ENCODE results near the gene ZDHHC14.

DNA sequence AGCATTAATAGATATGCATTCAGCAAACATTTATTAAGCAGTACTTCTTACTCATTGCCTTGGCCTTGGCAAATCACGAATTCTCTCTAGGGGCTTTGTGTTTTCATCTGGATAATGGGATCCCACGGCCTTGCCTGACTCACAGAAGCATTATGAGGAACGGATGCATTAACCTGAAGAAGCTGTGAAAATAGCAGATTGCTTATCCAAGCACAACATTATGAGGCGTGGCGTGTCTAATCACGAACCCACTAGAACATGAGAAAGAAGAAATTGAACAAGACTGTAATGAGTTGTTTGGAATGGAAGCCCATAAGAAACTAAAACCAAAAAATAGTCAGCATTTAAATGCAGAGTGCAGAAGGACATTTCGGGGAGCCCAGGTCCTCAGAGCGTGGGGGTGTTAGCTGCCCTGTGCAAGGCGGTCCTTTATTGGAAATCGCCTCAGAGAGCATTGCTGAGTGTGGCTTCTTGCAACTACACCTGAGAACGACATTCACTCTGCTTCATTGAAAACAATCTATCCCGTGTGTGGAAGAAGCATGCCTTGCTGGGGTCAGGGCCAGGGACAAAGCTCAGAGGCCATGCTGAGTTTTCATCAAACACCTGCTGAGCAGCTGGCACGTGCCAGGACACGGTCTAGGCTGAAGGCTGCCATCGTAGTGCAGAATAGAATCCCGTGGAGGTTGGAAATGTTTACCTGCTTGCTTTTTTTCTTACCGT lies 179.9 kb downstream of the ZDHHC14 start:
- TF ChIP-seq POLR2A (IDR thresholded peaks at IDR 0.05) (no peak), CTCF (IDR thresholded peaks at IDR 0.05) (no peak)
